T-cell (primary cell): ENCODE measurements around the gene GMCL1. TPM values are rescaled to one million over a fixed set of nuclear protein-coding genes. Genes with fewer than 3 reads are reported as not detected.
"Not testable (repeated sequence)": the region's sequence is repeated elsewhere in the genome, so short reads cannot be mapped to it uniquely, and the experiment has no call there.

Experiments used
- ATAC-seq, 4 experiments: fragments of 200-7000 bp in 3 of 4; fragments of 150-1000 bp in 1 of 4; cut with Tn5 transposase; replicated peaks in 1 of 4; 1 replicate in 3 of 4; 2 replicates in 1 of 4; pipeline ENCODE4 v1.10.0; 2021; ENCODE audit warnings: moderate library complexity in 3 of 4, mild to moderate bottlenecking in 2 of 4, moderate number of reproducible peaks in 1 of 4
- CTCF ChIA-PET, 2 donors: fragments of 300-600 bp; sonication (Branson Sonifier 250); formaldehyde crosslinking; loops; one replicate each; lab custom pipeline; 2022; ENCODE audit warnings: antibody characterized with exemption in 2 of 2; lab: Charles Lee
- POLR2A ChIA-PET, 2 donors: fragments of 300-600 bp; sonication (Branson Sonifier 250); formaldehyde crosslinking; loops; one replicate each; lab custom pipeline; 2022; ENCODE audit warnings: antibody characterized with exemption in 2 of 2; lab: Charles Lee
- DNase-seq, 35 experiments: peaks; one replicate each; pipeline versions ENCODE4 v3.0.0 to v3.0.0-alpha.2; 2013 to 2023
- H3K27ac ChIP-seq: one replicate; pipeline ENCODE4 v1.5.1; 2013; ENCODE audit warnings: low read length
- H3K27me3 ChIP-seq, 2 experiments: replicated peaks in 1 of 2; 1 replicate in 1 of 2; 2 replicates in 1 of 2; pipeline versions ENCODE4 v1.6.1 to v1.7.0; 2013; ENCODE audit warnings: low read length in 1 of 2, mixed read lengths in 1 of 2; ENCODE audit not compliant: control insufficient read depth in 2 of 2, insufficient read depth in 2 of 2; ENCODE audit errors: extremely low read depth in 1 of 2
- H3K36me3 ChIP-seq, 2 donors: 1 replicate in 1 of 2; 2 replicates in 1 of 2; pipeline versions ENCODE4 v1.6.1 to v1.7.0; 2013; ENCODE audit warnings: low read length in 1 of 2; ENCODE audit not compliant: control insufficient read depth in 2 of 2, insufficient read depth in 1 of 2; ENCODE audit errors: extremely low read depth in 1 of 2
- H3K4me1 ChIP-seq, 2 experiments: 1 replicate in 1 of 2; 2 replicates in 1 of 2; pipeline versions ENCODE4 v1.6.1 to v1.7.0; 2013; ENCODE audit warnings: low read length in 2 of 2, mixed read lengths in 1 of 2; ENCODE audit not compliant: insufficient read depth in 2 of 2, control insufficient read depth in 1 of 2; ENCODE audit errors: extremely low read depth in 1 of 2
- H3K4me3 ChIP-seq, 2 donors: 1 replicate in 1 of 2; 2 replicates in 1 of 2; pipeline versions ENCODE4 v1.5.1 to v1.7.0; 2013; ENCODE audit warnings: mild to moderate bottlenecking in 2 of 2, low read length in 1 of 2, moderate library complexity in 1 of 2; ENCODE audit not compliant: control insufficient read depth in 1 of 2; ENCODE audit errors: extremely low read depth in 1 of 2
- H3K9me3 ChIP-seq: 2 replicates; pipeline ENCODE4 v1.7.0; 2013
- H3K27ac Mint-ChIP-seq, 2 donors: one replicate each; pipeline ENCODE4 v1.8.0; 2020 to 2021; ENCODE audit warnings: mild to moderate bottlenecking in 2 of 2, mixed read lengths in 2 of 2
- H3K27me3 Mint-ChIP-seq, 2 donors: one replicate each; pipeline ENCODE4 v1.8.0; 2021 to 2022; ENCODE audit warnings: mixed read lengths in 2 of 2
- H3K36me3 Mint-ChIP-seq: one replicate; pipeline ENCODE4 v1.8.0; 2021; ENCODE audit warnings: mixed read lengths
- H3K4me1 Mint-ChIP-seq, 3 donors: one replicate each; pipeline ENCODE4 v1.8.0; 2020 to 2022; ENCODE audit warnings: mixed read lengths in 3 of 3, mild to moderate bottlenecking in 1 of 3
- H3K4me3 Mint-ChIP-seq, 3 donors: one replicate each; pipeline ENCODE4 v1.8.0; 2020 to 2022; ENCODE audit warnings: mild to moderate bottlenecking in 3 of 3, mixed read lengths in 3 of 3, moderate library complexity in 3 of 3
- H3K9me3 Mint-ChIP-seq, 3 donors: one replicate each; pipeline ENCODE4 v1.8.0; 2020 to 2022; ENCODE audit warnings: mixed read lengths in 3 of 3
- WGBS: methylation state at CpG from one replicate; pipeline ENCODE4 v1.1.5; 2013; ENCODE audit warnings: missing lambda C conversion rate; ENCODE audit not compliant: insufficient coverage; 5-methylcytosine and 5-hydroxymethylcytosine counted together
- total RNA-seq, 35 experiments: library from RNA in 6 of 35; stranded (reverse) in 6 of 35; fragments of 120-200 nt in 1 of 35; gene quantifications; one replicate each; pipeline versions ENCODE4 v1.2.1 to v1.2.4 and lab custom pipeline; 2013 to 2026

Gene GMCL1
- total RNA-seq, 5 donors from 2014 or later (not counting 1 experiment from before 2014, with no cell fraction given), result 25.4 to 32.0 (median 27.8) TPM

GRCh38 chr2:69892838-69893424 is 63.5 kb downstream of the GMCL1 start:
- peaks cover 11% of the 10 kb centered on the region for H3K36me3 Mint-ChIP-seq
- H3K27me3 ChIP-seq, H3K27me3 Mint-ChIP-seq, ATAC-seq, H3K4me3 ChIP-seq, DNase-seq, H3K9me3 Mint-ChIP-seq, H3K9me3 ChIP-seq: not testable (repeated sequence)
- POLR2A ChIA-PET, result interaction anchor here (0.5 to 1.2 kb wide), 3 partner anchors 176 to 461 kb away, joined by 3 to 20 read pairs (median 6); no protein-coding TSS in a partner anchor
- Histone ChIP-seq H3K4me1 (peaks cover 13 to 19% of the 10 kb centered on the region in 2 experiments), H3K36me3 (peaks cover 0 to 23% of the 10 kb centered on the region in 2 donors), H3K27ac (peak overlapping the region; percentile 65)
- no CpG with 5 or more reads among the region's 7 CpGs for WGBS
- CTCF ChIA-PET, result interaction anchor here in 1 of 2 donors (0.6 to 1.7 kb wide), 7 partner anchors 22 to 401 kb away, joined by 3 to 7 read pairs (median 3); partner anchors contain the start of genes C2orf42, MXD1 and SNRPG
- H3K4me3 Mint-ChIP-seq, result peak overlapping the region; percentile 86 to 100 (median 99)
- H3K4me1 Mint-ChIP-seq, result peaks cover 39 to 47% (median 41%) of the 10 kb centered on the region in 3 donors
- peak overlapping the region; percentile 97 to 99 for H3K27ac Mint-ChIP-seq

- POLR2A ChIA-PET, result interaction anchor here (0.5 to 1.6 kb wide), 5 partner anchors 20 to 292 kb away, joined by 3 to 20 read pairs (median 6); partner anchors contain the start of gene MXD1 (in 1 of the 2)
- H3K27ac Mint-ChIP-seq, result peak within 1 kb of the TSS; percentile 97 to 99
- peaks cover 16% of the 10 kb centered on the region for H3K36me3 Mint-ChIP-seq
Measured at GRCh38 chr2:69893684-69894551, 64.5 kb downstream of the GMCL1 start, which contains the start of gene SNRNP27. Gene SNRNP27, plus strand, starts transcription at chr2:69893956. Its CDS starts 29 bp downstream, at chr2:69893985.

GRCh38 chr2:69894737-69895136 is 65.3 kb downstream of the GMCL1 start:
- WGBS, result 71% methylated on average over 18 of the region's 23 CpGs
- Mint-ChIP-seq H3K4me3 (peak overlapping the region; percentile 86 to 100 (median 99)), H3K4me1 (peaks cover 48 to 50% (median 49%) of the 10 kb centered on the region in 3 donors), H3K36me3 (peaks cover 20% of the 10 kb centered on the region), H3K27ac (peak overlapping the region in 1 of 2 donors; percentile 68)
- ChIA-PET POLR2A (interaction anchor here (0.6 to 1.6 kb wide), 3 partner anchors 14 to 66 kb away, joined by 3 to 11 read pairs (median 6); partner anchors contain the start of gene MXD1 (in 1 of the 2)), CTCF (interaction anchor here in 1 of 2 donors (0.6 to 0.9 kb wide), 2 partner anchors 19 to 1437 kb away, joined by 4 read pairs; partner anchors contain the start of gene ZNF638)
- not testable (repeated sequence) for H3K9me3 ChIP-seq, H3K27me3 ChIP-seq, DNase-seq, H3K27me3 Mint-ChIP-seq, H3K9me3 Mint-ChIP-seq, ATAC-seq
- H3K4me3 ChIP-seq, result peak overlapping the region; percentile 73 to 93
- H3K36me3 ChIP-seq, result peaks cover 0 to 38% of the 10 kb centered on the region in 2 donors
- H3K4me1 ChIP-seq, result peaks cover 13 to 19% of the 10 kb centered on the region in 2 experiments
- H3K27ac ChIP-seq, result peak overlapping the region; percentile 65

More at GRCh38 chr2:69893684-69894551, 64.5 kb downstream of the GMCL1 start, which contains the start of gene SNRNP27:
- Histone ChIP-seq H3K4me3 (peak within 1 kb of the TSS; percentile 73 to 93), H3K9me3 (no peaks in the 10 kb centered on the region), H3K27me3 (no peaks in the 10 kb centered on the region), H3K27ac (peak within 1 kb of the TSS; percentile 65), H3K36me3 (peaks cover 0 to 29% of the 10 kb centered on the region in 2 donors), H3K4me1 (peaks cover 13 to 19% of the 10 kb centered on the region in 2 experiments)
- CTCF ChIA-PET, result interaction anchor here (0.6 to 1.7 kb wide), 12 partner anchors 14 to 410 kb away, joined by 3 to 7 read pairs (median 3); partner anchors contain the start of genes C2orf42 (in 1 of the 2) and SNRPG (in 1 of the 2)
- WGBS, result under 1% methylated on average over 18 of the region's 32 CpGs
- ATAC-seq (peak; percentile 93 to 96 (median 94)), DNase-seq (peak; percentile 65 to 87 (median 79))
- H3K4me3 Mint-ChIP-seq, result peak within 1 kb of the TSS; percentile 86 to 100 (median 99)
- H3K9me3 Mint-ChIP-seq, result peaks cover 0 to 5% (median 3%) of the 10 kb centered on the region in 3 donors
- H3K4me1 Mint-ChIP-seq, result peaks cover 45 to 50% (median 46%) of the 10 kb centered on the region in 3 donors
- H3K27me3 Mint-ChIP-seq, result no peaks in the 10 kb centered on the region

GRCh38 chr2:69902213-69902922 is 72.9 kb downstream of the GMCL1 start:
- peaks cover 43% of the 10 kb centered on the region for H3K36me3 Mint-ChIP-seq
- peak; percentile 48 to 63 (median 59) for ATAC-seq
- Histone ChIP-seq H3K36me3 (peaks cover 0 to 50% of the 10 kb centered on the region in 2 donors), H3K27me3 (no peaks in the 10 kb centered on the region), H3K4me3 (peak overlapping the region; percentile 39 to 82), H3K27ac (peak overlapping the region; percentile 72), H3K4me1 (peaks cover 17 to 20% of the 10 kb centered on the region in 2 experiments), H3K9me3 (no peaks in the 10 kb centered on the region)
- CTCF ChIA-PET, result interaction anchor here in 1 of 2 donors (0.7 to 1.4 kb wide), 3 partner anchors 10 to 243 kb away, joined by 4 read pairs; no protein-coding TSS in a partner anchor
- no peaks in the 10 kb centered on the region for H3K27me3 Mint-ChIP-seq
- peaks cover 48 to 59% (median 54%) of the 10 kb centered on the region in 3 donors for H3K4me1 Mint-ChIP-seq
- peak in 12 of 35 experiments; percentile 3 to 36 (median 8) for DNase-seq
- H3K9me3 Mint-ChIP-seq, result no peaks in the 10 kb centered on the region
- peak overlapping the region; percentile 92 to 93 for H3K27ac Mint-ChIP-seq
- POLR2A ChIA-PET, result interaction anchor here in 1 of 2 donors (0.6 to 0.7 kb wide), 3 partner anchors 20 to 306 kb away, joined by 3 to 5 read pairs (median 4); no protein-coding TSS in a partner anchor
- peak overlapping the region; percentile 67 to 91 (median 74) for H3K4me3 Mint-ChIP-seq
- 0% methylated on average over 3 of the region's 8 CpGs for WGBS

GRCh38 chr2:69907216-69907615 is 77.8 kb downstream of the GMCL1 start:
- H3K27ac ChIP-seq, result no peak overlapping the region
- Mint-ChIP-seq H3K36me3 (peaks cover 39% of the 10 kb centered on the region), H3K9me3 (no peaks in the 10 kb centered on the region), H3K27ac (no peak overlapping the region), H3K27me3 (no peaks in the 10 kb centered on the region), H3K4me1 (peaks cover 22 to 27% (median 26%) of the 10 kb centered on the region in 3 donors), H3K4me3 (no peak overlapping the region)
- H3K27me3 ChIP-seq, result no peaks in the 10 kb centered on the region
- H3K4me1 ChIP-seq, result peaks cover 6 to 11% of the 10 kb centered on the region in 2 experiments
- ATAC-seq, result no peak
- ChIA-PET CTCF (interaction anchor here in 1 of 2 donors (0.6 kb wide), 1 partner anchor 167 kb away, joined by 3 read pairs; no protein-coding TSS in a partner anchor), POLR2A (no interaction called here)
- H3K9me3 ChIP-seq, result no peaks in the 10 kb centered on the region
- peaks cover 5 to 58% of the 10 kb centered on the region in 2 donors for H3K36me3 ChIP-seq
- H3K4me3 ChIP-seq, result no peak overlapping the region
- no peak for DNase-seq
